Measurements from ENCODE around the gene ABL1.

The ABL1 gene

DNA sequence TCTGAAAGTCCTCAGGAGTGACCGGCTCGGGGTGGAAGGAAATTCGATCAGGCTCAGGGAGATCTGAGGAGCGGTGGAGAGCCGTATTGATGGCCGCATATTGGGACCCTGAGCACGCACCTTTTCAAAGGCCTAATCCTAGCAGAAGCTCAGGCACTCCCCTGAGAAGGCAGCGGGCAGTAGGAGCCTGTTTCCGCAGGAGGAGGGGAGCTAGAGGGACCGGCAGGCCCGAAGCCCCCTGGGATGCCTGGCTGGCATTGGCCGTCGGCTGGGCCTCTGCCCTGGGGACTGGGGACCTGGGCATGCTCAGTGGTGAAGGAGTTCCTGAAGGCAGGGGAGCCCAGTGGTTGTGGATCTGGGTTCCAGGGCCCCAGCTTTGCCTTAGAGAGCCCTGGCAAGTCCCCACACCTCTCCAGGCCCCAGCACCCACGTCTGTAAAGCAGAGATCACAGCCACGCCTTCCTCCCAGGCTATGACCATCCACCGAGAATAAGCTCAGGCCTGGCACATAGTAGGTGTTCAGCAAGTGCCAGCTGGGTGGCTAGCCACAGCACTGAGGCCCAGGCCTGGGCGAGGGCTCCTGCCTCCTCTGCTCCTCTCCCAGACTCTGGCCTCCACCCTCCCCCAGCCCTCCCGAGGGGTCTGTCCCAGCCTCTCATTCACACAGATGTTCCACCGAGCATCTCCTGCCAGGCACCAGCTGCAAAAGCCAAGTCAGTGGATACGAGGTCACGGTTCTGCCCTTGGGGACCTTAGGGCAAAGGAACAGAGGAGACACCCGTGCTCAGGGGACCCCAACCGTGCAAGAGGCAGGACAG, 78.8 kb downstream of the ABL1 start:
- in situ Hi-C loops (cut with MboI; ENCODE audit: low sequenced_read_pairs) = no loop called here

DNA sequence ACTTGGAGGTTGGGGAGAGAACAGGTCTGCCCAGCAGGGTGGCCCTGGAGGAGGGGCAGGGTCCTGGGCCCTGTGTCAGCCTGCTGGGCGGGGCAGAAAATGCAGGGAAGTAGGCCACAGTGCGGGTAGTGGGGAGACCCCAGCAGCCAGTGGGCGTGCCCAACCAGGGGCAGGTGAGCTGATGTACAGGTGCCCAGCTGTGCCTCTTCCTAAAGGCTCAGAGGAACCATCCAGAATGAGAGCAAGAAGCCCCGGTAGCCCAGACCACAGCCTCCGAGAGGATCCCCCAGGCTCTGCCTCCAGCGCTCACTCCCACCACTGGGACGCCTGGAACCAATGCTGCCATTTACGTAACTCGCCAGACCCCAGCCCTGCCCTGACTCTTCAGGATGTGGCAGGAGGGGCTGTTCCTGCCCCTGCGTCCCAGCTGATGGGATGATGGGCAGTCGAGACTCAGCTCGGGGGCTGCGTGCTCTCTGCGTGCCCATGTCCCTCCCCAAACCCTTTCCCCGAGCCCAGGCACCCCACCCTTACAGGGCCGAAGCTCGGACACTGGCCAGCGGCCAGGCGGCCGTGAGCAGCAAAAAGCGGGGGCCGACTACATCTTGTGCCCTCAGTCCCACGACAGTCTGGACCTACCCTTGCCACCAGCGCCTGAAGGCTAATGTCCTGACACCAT, 79.5 kb downstream of the ABL1 start:
- in situ Hi-C loops (cut with MboI; ENCODE audit: low sequenced_read_pairs) = no loop called here

DNA sequence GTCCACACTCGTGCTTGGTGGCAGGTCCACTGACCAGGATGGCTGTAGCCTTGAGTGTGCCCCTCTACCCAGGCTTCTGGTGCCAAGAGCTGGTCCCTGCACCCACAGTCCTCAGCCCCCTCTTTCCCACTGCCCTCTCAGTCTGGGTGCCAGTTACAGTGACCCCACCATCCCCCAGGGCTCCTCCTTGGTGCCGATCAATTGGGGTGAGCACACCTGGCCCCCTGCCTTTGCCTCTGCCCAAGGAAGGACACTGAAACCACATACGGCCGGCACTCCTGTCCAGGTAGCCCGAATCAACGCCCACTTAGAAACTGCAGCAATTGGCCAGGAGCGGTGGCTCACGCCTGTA, 80.0 kb downstream of the ABL1 start:
- in situ Hi-C loops (cut with MboI; ENCODE audit: low sequenced_read_pairs) = no loop called here

- in situ Hi-C loops (cut with MboI; ENCODE audit: low sequenced_read_pairs) = no loop called here
Observed at GRCh38 chr9:130917168-130917960, 82.3 kb downstream of the ABL1 start.

DNA sequence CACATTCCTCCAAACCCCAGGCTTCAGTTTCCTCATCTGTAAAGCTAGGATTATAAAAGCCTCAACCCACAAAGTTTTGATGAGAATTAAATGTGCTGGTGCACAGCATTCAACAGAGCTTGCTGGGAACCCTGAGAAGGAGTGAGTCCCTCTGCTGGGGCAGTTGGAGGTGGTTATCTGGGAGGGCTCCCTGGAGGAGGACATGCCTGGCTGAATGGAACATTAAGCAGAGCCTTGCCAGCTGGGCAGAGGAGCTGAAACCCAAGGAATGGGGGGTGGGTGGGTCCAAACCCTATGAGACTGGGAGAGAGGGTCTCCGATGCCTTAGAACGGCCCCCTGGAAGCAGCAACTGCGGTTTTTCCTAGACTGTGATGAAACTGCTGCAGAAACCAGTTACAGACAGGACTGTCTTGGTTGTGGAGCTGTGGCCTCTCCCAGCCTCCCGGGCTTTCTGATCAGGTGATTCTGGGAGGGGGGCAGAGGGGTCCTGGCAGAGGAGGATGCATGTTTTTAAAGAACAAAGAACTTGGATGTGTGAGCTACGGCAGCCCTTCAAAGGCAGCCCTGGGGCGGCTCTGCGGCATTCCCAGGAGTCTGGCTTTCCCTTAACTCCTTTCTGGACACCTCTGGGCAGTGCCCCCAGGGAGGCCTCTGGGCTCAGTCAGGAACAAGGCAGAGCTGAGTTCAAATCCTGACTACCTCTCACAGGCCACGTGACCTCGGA, 83.2 kb downstream of the ABL1 start:
- in situ Hi-C loops (cut with MboI; ENCODE audit: low sequenced_read_pairs) = no loop called here

- in situ Hi-C loops (cut with MboI; ENCODE audit: low sequenced_read_pairs) = no loop called here
Observed at GRCh38 chr9:130918826-130919558, 83.9 kb downstream of the ABL1 start.

GRCh38 chr9:130919559-130920145, 84.6 kb downstream of the ABL1 start:
- in situ Hi-C loops (cut with MboI; ENCODE audit: low sequenced_read_pairs) = no loop called here

- in situ Hi-C loops (cut with MboI; ENCODE audit: low sequenced_read_pairs) = no loop called here
Observed at GRCh38 chr9:130920233-130920632, 85.2 kb downstream of the ABL1 start.

DNA sequence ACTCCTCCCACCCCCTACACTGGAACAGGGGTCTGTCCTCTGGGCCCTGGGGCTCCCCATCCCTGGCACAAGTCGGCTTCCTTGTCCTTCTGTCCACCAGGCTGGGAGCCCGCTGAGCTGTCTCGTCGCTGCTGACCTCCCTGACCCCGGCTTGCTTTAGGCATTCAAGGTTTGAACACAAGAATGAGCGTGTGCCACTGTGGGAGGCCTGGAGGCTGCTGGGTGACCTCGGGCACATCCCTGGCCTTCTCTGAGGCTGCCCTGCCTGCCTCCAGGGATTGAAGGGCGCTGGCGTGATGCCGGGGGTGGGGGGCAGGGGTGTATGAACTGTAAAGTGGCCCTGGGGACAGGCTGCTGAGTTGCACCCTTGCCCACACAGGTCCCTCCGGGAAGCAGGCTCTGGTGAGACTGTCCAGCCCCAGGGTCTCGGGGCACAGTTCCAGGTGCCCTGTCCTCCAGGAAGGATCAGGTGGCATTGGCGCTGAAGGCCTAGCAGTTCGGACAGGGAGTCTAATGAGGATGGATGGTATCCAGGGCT, 85.8 kb downstream of the ABL1 start:
- in situ Hi-C loops (cut with MboI; ENCODE audit: low sequenced_read_pairs) = no loop called here

DNA sequence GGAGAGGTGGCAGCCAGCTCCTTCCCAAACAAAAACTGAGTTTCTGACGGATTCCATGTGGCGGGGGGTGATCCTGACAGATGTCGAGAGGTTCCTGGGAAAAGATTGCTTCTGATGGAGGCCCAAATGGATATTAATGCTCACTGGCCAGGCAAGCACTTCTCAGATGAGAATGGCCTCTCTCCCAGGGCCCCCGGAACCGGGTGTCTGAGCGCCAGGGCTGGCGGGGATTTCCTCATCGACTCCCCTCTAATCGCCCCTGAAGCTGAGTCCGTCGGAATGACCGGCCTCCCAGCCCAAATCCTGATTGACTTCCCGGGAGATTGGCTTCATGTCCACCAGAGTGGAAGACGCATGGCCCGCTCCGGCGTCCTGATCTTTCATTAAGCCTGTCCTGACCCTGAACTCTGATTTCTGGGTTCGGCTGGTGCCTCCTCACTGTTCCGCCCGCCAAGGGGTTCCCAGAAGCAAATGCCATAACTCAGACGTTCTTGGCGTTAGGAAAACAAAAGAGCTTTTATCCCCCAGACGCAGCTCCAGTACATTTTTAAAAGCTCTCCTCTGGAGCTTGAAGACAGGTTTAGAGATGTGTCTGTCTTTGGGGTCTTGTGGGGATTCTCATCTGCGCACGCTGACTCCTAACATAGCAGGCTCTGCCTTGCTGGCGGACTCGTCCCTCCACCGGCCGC, 86.4 kb downstream of the ABL1 start:
- in situ Hi-C loops (cut with MboI; ENCODE audit: low sequenced_read_pairs) = no loop called here

GRCh38 chr9:130921989-130922892, 87.2 kb downstream of the ABL1 start:
- in situ Hi-C loops (cut with MboI; ENCODE audit: low sequenced_read_pairs) = no loop called here

DNA sequence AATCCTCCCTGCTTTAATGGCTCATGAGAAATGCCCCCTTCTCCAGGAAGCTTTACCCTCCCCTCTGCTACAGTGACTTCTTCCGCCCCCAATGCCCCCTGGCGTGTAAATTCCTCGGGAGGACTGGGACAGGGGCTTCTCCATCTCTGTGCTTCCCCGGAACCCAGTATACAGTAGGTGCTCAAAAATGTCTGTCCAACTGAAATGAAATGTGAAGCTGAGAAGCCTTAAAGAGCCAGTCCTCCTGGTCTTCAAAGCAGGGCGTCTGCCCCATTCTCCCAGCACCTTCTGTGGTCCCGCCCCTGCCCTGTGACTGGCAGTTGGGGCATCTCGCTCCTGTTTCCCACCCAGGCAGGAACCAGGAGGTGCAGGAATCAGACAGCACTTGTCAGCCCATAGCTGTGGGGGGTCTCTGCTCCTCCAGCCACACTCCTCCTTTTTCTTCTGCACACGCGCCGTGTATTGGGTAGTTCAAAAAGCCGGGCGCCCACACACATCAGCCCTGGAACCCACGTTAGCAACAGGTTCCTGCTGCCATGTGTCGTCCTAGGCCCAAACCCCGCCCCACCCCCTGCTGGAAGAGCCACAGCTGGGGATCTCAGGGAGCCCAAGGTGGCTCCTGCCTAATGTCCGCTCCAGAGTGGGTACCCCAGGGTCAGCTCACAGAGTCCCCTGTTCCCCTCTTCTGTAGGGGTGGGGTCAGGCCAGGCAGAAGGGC, 88.0 kb downstream of the ABL1 start:
- in situ Hi-C loops (cut with MboI; ENCODE audit: low sequenced_read_pairs) = no loop called here

GRCh38 chr9:130923611-130924447, 88.8 kb downstream of the ABL1 start:
- in situ Hi-C loops (cut with MboI; ENCODE audit: low sequenced_read_pairs) = no loop called here

- in situ Hi-C loops (cut with MboI; ENCODE audit: low sequenced_read_pairs) = no loop called here
Observed at GRCh38 chr9:130924448-130924788, 89.4 kb downstream of the ABL1 start.

- in situ Hi-C loops (cut with MboI; ENCODE audit: low sequenced_read_pairs) = no loop called here
Observed at GRCh38 chr9:130925050-130925678, 90.1 kb downstream of the ABL1 start.

DNA sequence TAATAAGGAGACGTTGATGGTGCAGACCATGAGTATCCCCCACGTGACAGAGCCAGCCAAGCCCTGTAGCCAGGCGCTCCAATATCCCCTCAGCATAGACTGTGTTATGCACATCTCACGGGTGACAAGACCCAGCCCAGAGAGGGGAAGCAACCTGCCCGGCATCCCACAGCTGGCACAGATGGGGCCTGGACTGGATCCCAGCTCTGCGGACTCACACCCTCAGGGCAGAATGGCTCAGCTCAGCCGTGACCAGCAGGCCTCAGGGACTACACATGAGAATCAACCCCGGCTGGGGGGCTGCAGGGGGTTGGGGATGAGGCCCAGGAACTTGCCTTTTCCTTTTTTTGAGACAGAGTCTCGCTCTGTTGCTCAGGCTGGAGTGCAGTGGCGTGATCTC, 92.3 kb downstream of the ABL1 start:
- in situ Hi-C loops (cut with MboI; ENCODE audit: low sequenced_read_pairs) = no loop called here
